Karpas-422 (cell line): Measurements from ENCODE around the gene OR2A5. TPM values are rescaled to one million over a fixed set of nuclear protein-coding genes. Genes with fewer than 3 reads are reported as not detected.
"Not testable (repeated sequence)": the region's sequence is repeated elsewhere in the genome, so short reads cannot be mapped to it uniquely, and the experiment has no call there.

Experiments used
- DNase-seq: peaks from one replicate; pipeline ENCODE4 v3.0.0-alpha.2; 2015
- H2AFZ ChIP-seq: fragments of 200-600 bp; sonication (generic); 2 replicates; pipeline ENCODE4 v1.6.1; 2014; ENCODE audit warnings: antibody characterized with exemption, low read length, mixed read lengths
- H3K27ac ChIP-seq: fragments of 200-600 bp; sonication (generic); 2 replicates; pipeline ENCODE4 v1.5.1; 2014; ENCODE audit warnings: mild to moderate bottlenecking, low read length, moderate library complexity
- H3K27me3 ChIP-seq: fragments of 200-600 bp; sonication (generic); 2 replicates; pipeline ENCODE4 v1.6.1; 2014; ENCODE audit warnings: low read length, mixed read lengths
- H3K36me3 ChIP-seq: fragments of 200-600 bp; sonication (generic); 2 replicates; pipeline ENCODE4 v1.6.1; 2014; ENCODE audit warnings: low read length, mixed read lengths; ENCODE audit not compliant: insufficient read depth
- H3K4me1 ChIP-seq: fragments of 200-600 bp; sonication (generic); 2 replicates; pipeline ENCODE4 v1.6.1; 2014; ENCODE audit warnings: mild to moderate bottlenecking, low read length, mixed read lengths
- H3K4me2 ChIP-seq: fragments of 200-600 bp; sonication (generic); 2 replicates; pipeline ENCODE4 v1.6.1; 2014; ENCODE audit warnings: low read length, low read depth, mild to moderate bottlenecking; ENCODE audit not compliant: poor library complexity, severe bottlenecking
- H3K4me3 ChIP-seq: fragments of 200-600 bp; sonication (generic); 2 replicates; pipeline ENCODE4 v1.5.1; 2014; ENCODE audit warnings: mild to moderate bottlenecking, antibody characterized with exemption, low read length, mixed read lengths
- H3K79me2 ChIP-seq: fragments of 200-600 bp; sonication (generic); 2 replicates; pipeline ENCODE4 v1.6.1; 2014; ENCODE audit warnings: mild to moderate bottlenecking, low read length, mixed read lengths
- H3K9ac ChIP-seq: fragments of 200-600 bp; sonication (generic); 2 replicates; pipeline ENCODE4 v1.6.0; 2014; ENCODE audit warnings: low read length
- H3K9me2 ChIP-seq: fragments of 200-600 bp; sonication (generic), shearing (Covaris generic); replicated peaks from 2 replicates; pipeline ENCODE4 v1.6.0; 2014; ENCODE audit warnings: mild to moderate bottlenecking, low read length, moderate library complexity; ENCODE audit not compliant: insufficient read depth
- H3K9me3 ChIP-seq: fragments of 300-700, 200-600 bp; sonication (generic); 2 replicates; pipeline ENCODE4 v1.6.1; 2014; ENCODE audit warnings: low read length, mixed read lengths
- H4K20me1 ChIP-seq: fragments of 200-600 bp; sonication (generic); 2 replicates; pipeline ENCODE4 v1.6.1; 2014; ENCODE audit warnings: mild to moderate bottlenecking, antibody characterized with exemption, low read length, low read depth; ENCODE audit not compliant: insufficient read depth
- total RNA-seq: library from RNA; depleted of rRNA; stranded (reverse); fragments of >200 nt; shearing (Covaris generic); gene quantifications from 2 replicates; pipeline ENCODE4 v1.2.3, GENCODE V29; 2014; ENCODE audit warnings: low replicate concordance

Gene OR2A5
- total RNA-seq, 1 experiment from 2014 or later: not detected

GRCh38 chr7:144010821-144011220 lies 37.9 kb upstream of the OR2A5 start:
- not testable (repeated sequence) for H3K27ac ChIP-seq, H3K4me2 ChIP-seq, H3K9ac ChIP-seq, H4K20me1 ChIP-seq, H3K4me3 ChIP-seq, H3K36me3 ChIP-seq, H3K9me3 ChIP-seq, DNase-seq, H3K79me2 ChIP-seq, H2AFZ ChIP-seq, H3K9me2 ChIP-seq, H3K27me3 ChIP-seq, H3K4me1 ChIP-seq

DNA sequence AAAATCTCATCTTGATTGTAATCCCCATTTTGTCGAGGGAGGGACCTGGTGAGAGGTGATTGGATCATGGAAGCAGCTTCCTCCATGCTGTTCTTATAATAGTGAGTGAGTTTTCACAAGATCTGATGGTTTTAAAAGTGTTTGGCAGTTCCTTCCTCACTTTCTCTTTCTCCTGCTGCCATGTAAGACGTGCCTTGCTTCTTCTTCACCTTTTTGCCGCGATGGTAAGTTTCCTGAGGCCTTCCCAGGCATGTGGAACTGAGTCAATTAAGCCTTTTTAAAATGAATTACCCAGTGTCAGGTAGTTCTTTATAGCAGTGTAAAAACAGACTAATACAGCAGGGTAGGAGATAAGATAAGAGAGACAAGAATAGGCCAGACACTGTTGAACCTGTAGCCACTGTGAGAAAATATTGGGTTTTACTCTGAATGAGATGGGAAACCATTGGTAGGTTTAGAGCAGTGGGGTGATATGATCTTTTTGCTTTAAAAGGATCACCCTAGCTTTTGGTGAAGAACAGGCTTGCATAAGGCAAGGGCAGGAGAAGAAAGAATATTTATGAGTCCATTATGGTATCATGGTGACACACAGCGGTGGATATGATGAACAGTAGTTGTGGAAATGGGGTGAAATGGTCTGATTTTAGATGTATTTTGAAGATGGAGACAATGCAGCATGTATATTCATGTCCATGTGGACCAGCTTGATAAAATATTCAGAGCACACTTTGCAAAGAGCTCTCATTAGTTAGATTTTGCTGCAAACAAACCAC lies 37.1 kb upstream of the OR2A5 start:
- Histone ChIP-seq H3K4me3 (no peak overlapping the region), H3K9me2 (no peaks in the 10 kb centered on the region), H3K27me3 (no peaks in the 10 kb centered on the region), H2AFZ (no peak overlapping the region), H3K36me3 (no peaks in the 10 kb centered on the region), H3K9ac (no peak overlapping the region), H3K4me1 (no peaks in the 10 kb centered on the region), H3K9me3 (no peaks in the 10 kb centered on the region), H3K79me2 (no peaks in the 10 kb centered on the region), H4K20me1 (no peaks in the 10 kb centered on the region), H3K27ac (no peak overlapping the region), H3K4me2 (no peak overlapping the region)
- peak; percentile 48 for DNase-seq

GRCh38 chr7:144018065-144018464 lies 30.7 kb upstream of the OR2A5 start:
- H3K4me1 ChIP-seq: no peaks in the 10 kb centered on the region
- H3K27me3 ChIP-seq: no peaks in the 10 kb centered on the region
- H4K20me1 ChIP-seq: no peaks in the 10 kb centered on the region
- H3K27ac ChIP-seq: no peak overlapping the region
- H3K36me3 ChIP-seq: no peaks in the 10 kb centered on the region
- no peak overlapping the region for H2AFZ ChIP-seq
- H3K4me2 ChIP-seq: no peak overlapping the region
- no peak overlapping the region for H3K9ac ChIP-seq
- DNase-seq: no peak
- no peak overlapping the region for H3K4me3 ChIP-seq
- no peaks in the 10 kb centered on the region for H3K79me2 ChIP-seq
- no peaks in the 10 kb centered on the region for H3K9me2 ChIP-seq
- no peaks in the 10 kb centered on the region for H3K9me3 ChIP-seq

DNA sequence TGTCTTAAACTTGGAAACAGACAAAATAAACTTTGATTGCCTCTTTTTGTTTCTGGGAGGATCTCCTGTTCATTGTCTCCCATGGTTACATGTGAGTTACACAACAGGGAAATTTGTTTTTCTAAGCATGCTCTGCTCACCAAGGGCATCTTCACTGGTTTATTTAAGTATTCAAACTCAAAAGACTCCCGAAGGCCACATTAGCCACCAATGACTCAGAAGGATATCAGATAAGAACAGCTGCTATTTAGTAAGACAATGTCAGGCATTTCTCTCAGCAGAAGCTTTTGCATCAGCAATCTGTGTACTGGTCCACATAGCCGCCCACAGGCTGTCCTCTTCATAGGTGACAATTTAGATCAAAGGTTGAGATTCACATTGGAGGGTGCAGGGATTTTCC lies 29.3 kb upstream of the OR2A5 start:
- Histone ChIP-seq H2AFZ (no peak overlapping the region), H3K27ac (no peak overlapping the region), H3K9ac (no peak overlapping the region), H3K9me2 (no peaks in the 10 kb centered on the region), H3K4me2 (no peak overlapping the region), H3K36me3 (no peaks in the 10 kb centered on the region), H3K4me3 (no peak overlapping the region), H3K4me1 (no peaks in the 10 kb centered on the region), H3K27me3 (no peaks in the 10 kb centered on the region), H3K79me2 (no peaks in the 10 kb centered on the region), H3K9me3 (no peaks in the 10 kb centered on the region), H4K20me1 (no peaks in the 10 kb centered on the region)
- DNase-seq: no peak

DNA sequence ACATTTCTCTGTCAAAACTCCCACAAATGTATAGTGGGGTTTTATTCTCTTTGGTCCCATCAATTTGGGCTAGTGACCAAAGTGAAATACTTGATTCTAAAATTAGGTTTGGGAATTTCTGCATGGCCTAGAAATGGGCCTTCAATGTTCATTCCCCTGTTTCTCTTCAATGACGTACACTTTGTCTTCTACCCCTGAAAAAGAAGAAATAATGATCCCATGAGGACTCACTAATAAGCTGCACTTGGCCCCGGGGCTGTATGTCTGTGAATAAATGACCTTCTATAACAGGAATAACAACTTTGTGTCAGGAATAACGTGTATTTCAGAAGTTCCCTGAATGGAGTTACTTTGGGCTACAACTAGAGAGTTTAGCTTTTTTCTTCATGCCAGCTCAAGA lies 28.4 kb upstream of the OR2A5 start:
- Histone ChIP-seq H2AFZ (no peak overlapping the region), H3K9ac (no peak overlapping the region), H3K27ac (no peak overlapping the region), H3K27me3 (no peaks in the 10 kb centered on the region), H3K9me3 (no peaks in the 10 kb centered on the region), H3K4me3 (no peak overlapping the region), H3K36me3 (no peaks in the 10 kb centered on the region), H3K4me1 (no peaks in the 10 kb centered on the region), H3K9me2 (no peaks in the 10 kb centered on the region), H3K4me2 (no peak overlapping the region), H3K79me2 (no peaks in the 10 kb centered on the region), H4K20me1 (no peaks in the 10 kb centered on the region)
- DNase-seq: no peak

DNA sequence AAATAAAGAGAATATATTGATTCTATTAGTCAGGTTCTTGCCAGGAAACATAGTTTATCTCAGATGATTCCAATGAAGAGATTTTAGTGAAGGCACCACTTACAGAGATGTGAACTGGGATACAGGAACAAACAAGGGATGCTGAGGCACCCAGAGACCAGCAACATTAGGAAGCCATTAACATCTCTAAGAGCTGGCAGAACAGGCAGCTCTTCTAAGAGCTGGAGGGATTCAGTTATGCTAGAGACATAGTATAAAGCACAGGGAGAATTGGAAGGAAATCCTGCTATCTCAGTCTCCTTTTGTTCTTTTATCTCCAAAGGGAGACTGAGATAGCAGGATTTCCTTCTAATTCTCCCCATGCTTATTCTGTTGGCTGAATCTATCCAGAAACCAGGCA lies 26.6 kb upstream of the OR2A5 start:
- Histone ChIP-seq H3K27me3 (no peaks in the 10 kb centered on the region), H3K4me1 (no peaks in the 10 kb centered on the region), H3K9me2 (no peaks in the 10 kb centered on the region), H3K9me3 (no peaks in the 10 kb centered on the region), H3K9ac (no peak overlapping the region), H3K4me3 (no peak overlapping the region), H3K79me2 (no peaks in the 10 kb centered on the region), H3K36me3 (no peaks in the 10 kb centered on the region), H3K4me2 (no peak overlapping the region), H4K20me1 (no peaks in the 10 kb centered on the region), H2AFZ (no peak overlapping the region), H3K27ac (no peak overlapping the region)
- DNase-seq: no peak

- Histone ChIP-seq H3K36me3 (no peaks in the 10 kb centered on the region), H3K9ac (no peak overlapping the region), H3K4me2 (no peak overlapping the region), H3K79me2 (no peaks in the 10 kb centered on the region), H3K27me3 (no peaks in the 10 kb centered on the region), H4K20me1 (no peaks in the 10 kb centered on the region), H3K27ac (no peak overlapping the region), H3K9me3 (no peaks in the 10 kb centered on the region), H3K4me3 (no peak overlapping the region), H3K4me1 (no peaks in the 10 kb centered on the region), H2AFZ (no peak overlapping the region), H3K9me2 (no peaks in the 10 kb centered on the region)
- no peak for DNase-seq
Measured at GRCh38 chr7:144023171-144023827, 25.4 kb upstream of the OR2A5 start.

- no peaks in the 10 kb centered on the region for H3K9me3 ChIP-seq
- no peaks in the 10 kb centered on the region for H3K4me1 ChIP-seq
- no peaks in the 10 kb centered on the region for H3K9me2 ChIP-seq
- H3K79me2 ChIP-seq: no peaks in the 10 kb centered on the region
- no peaks in the 10 kb centered on the region for H3K36me3 ChIP-seq
- H4K20me1 ChIP-seq: no peaks in the 10 kb centered on the region
- DNase-seq: no peak
- H3K4me2 ChIP-seq: no peak overlapping the region
- no peak overlapping the region for H3K27ac ChIP-seq
- no peak overlapping the region for H3K4me3 ChIP-seq
- H2AFZ ChIP-seq: no peak overlapping the region
- no peaks in the 10 kb centered on the region for H3K27me3 ChIP-seq
- H3K9ac ChIP-seq: no peak overlapping the region
Measured at GRCh38 chr7:144024213-144024612, 24.5 kb upstream of the OR2A5 start.
